Natural killer cell (primary cell): ENCODE measurements around the gene NYAP2. TPM values are rescaled to one million over a fixed set of nuclear protein-coding genes. Genes with fewer than 3 reads are reported as not detected.
A peak's percentile ranks its signal among the peaks of the same experiment; 100 is the strongest.

Experiments
- ATAC-seq, 3 donors: fragments of 150-1000 bp in 2 of 3; fragments of 200-7000 bp in 1 of 3; cut with Tn5 transposase; 1 replicate in 1 of 3; 2 replicates in 2 of 3; pipeline ENCODE4 v1.10.0; 2021; ENCODE audit warnings: mild to moderate bottlenecking in 2 of 3, moderate library complexity in 2 of 3
- DNase-seq, 2 donors: peaks; one replicate each; pipeline versions ENCODE4 v3.0.0 to v3.0.0-alpha.2; 2013 to 2021; ENCODE audit warnings: mixed read lengths in 1 of 2
- H3K27ac ChIP-seq: one replicate; pipeline ENCODE4 v1.5.1; 2013; ENCODE audit warnings: mild to moderate bottlenecking, low read length
- H3K27me3 ChIP-seq: one replicate; pipeline ENCODE4 v1.6.1; 2013; ENCODE audit warnings: low read length; ENCODE audit not compliant: control insufficient read depth, insufficient read depth
- H3K36me3 ChIP-seq: one replicate; pipeline ENCODE4 v1.6.1; 2013; ENCODE audit warnings: low read length; ENCODE audit not compliant: control insufficient read depth, insufficient read depth
- H3K4me1 ChIP-seq: one replicate; pipeline ENCODE4 v1.6.1; 2013; ENCODE audit warnings: low read length; ENCODE audit not compliant: control insufficient read depth, insufficient read depth
- H3K4me3 ChIP-seq: one replicate; pipeline ENCODE4 v1.5.1; 2013; ENCODE audit warnings: low read length
- H3K9me3 ChIP-seq: one replicate; pipeline ENCODE4 v1.6.1; 2013; ENCODE audit warnings: low read length; ENCODE audit not compliant: control insufficient read depth, insufficient read depth
- H3K27ac Mint-ChIP-seq, 2 donors: one replicate each; pipeline ENCODE4 v1.8.0; 2022; ENCODE audit warnings: mild to moderate bottlenecking in 2 of 2, mixed read lengths in 2 of 2, moderate library complexity in 1 of 2
- H3K27me3 Mint-ChIP-seq, 2 donors: one replicate each; pipeline ENCODE4 v1.8.0; 2022; ENCODE audit warnings: low read depth in 2 of 2, mixed read lengths in 2 of 2
- H3K36me3 Mint-ChIP-seq: one replicate; pipeline ENCODE4 v1.8.0; 2022; ENCODE audit warnings: mixed read lengths
- H3K4me1 Mint-ChIP-seq, 2 donors: one replicate each; pipeline ENCODE4 v1.8.0; 2022; ENCODE audit warnings: mixed read lengths in 2 of 2
- H3K4me3 Mint-ChIP-seq: one replicate; pipeline ENCODE4 v1.8.0; 2022; ENCODE audit warnings: mild to moderate bottlenecking, moderate library complexity, mixed read lengths
- H3K9me3 Mint-ChIP-seq, 2 donors: one replicate each; pipeline ENCODE4 v1.8.0; 2022; ENCODE audit warnings: mixed read lengths in 2 of 2
- WGBS: methylation state at CpG from one replicate; pipeline ENCODE4 v1.1.7; 2013; ENCODE audit warnings: missing lambda C conversion rate; ENCODE audit not compliant: insufficient coverage; 5-methylcytosine and 5-hydroxymethylcytosine counted together
- intact Hi-C: fragments of 100-400 bp; cut with micrococcal nuclease; formaldehyde crosslinking; loops from one replicate; pipeline ENCODE4 v1.14.2; 2022
- total RNA-seq, 4 donors: library from RNA; stranded (reverse); fragments of 120-200 nt in 1 of 4; gene quantifications; one replicate each; pipeline versions ENCODE4 v1.2.3 to v1.2.4, GENCODE V29; 2013 to 2022
- TF ChIP-seq, protein P1 (sequence below): fragments of 200-600 bp; IDR thresholded peaks from one replicate; pipeline ENCODE4 v1.8.0; 2022; ENCODE audit warnings: antibody characterized with exemption

Gene NYAP2
- total RNA-seq, 3 donors from 2014 or later (not counting 1 experiment from before 2014, with no cell fraction given): 0.14 TPM; not detected in 2

DNA sequence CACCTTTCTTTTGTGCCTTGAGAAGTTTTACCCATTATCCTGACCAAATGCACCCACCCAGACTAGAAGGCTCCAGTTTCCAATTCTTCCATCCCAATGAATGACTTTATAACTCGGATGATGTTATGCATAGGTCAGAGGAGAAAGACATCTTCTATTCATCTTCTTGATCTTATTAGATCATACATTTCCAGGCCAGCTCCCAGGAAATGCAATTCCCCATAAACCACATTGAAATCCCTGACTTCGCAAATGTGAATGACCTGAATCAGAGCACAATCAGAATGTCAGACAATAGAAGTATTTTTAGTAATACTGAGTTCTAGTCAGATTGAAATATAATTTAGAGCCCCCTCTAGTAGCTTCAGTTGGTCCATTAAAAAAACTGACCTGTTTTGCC lies 62.9 kb downstream of the NYAP2 start:
- H3K4me3 ChIP-seq: no peak overlapping the region
- no peaks in the 10 kb centered on the region for H3K27me3 ChIP-seq
- H3K36me3 ChIP-seq: no peaks in the 10 kb centered on the region
- 100% methylated on average over 2 of the region's 2 CpGs for WGBS
- TF ChIP-seq, protein P1, sequence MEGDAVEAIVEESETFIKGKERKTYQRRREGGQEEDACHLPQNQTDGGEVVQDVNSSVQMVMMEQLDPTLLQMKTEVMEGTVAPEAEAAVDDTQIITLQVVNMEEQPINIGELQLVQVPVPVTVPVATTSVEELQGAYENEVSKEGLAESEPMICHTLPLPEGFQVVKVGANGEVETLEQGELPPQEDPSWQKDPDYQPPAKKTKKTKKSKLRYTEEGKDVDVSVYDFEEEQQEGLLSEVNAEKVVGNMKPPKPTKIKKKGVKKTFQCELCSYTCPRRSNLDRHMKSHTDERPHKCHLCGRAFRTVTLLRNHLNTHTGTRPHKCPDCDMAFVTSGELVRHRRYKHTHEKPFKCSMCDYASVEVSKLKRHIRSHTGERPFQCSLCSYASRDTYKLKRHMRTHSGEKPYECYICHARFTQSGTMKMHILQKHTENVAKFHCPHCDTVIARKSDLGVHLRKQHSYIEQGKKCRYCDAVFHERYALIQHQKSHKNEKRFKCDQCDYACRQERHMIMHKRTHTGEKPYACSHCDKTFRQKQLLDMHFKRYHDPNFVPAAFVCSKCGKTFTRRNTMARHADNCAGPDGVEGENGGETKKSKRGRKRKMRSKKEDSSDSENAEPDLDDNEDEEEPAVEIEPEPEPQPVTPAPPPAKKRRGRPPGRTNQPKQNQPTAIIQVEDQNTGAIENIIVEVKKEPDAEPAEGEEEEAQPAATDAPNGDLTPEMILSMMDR: no peak
- no peak overlapping the region for H3K4me3 Mint-ChIP-seq
- H3K36me3 Mint-ChIP-seq: no peaks in the 10 kb centered on the region
- peaks cover 5% of the 10 kb centered on the region for H3K4me1 ChIP-seq
- ATAC-seq (no peak), DNase-seq (no peak)
- no peak overlapping the region for H3K27ac ChIP-seq
- no peaks in the 10 kb centered on the region for H3K9me3 ChIP-seq
- H3K9me3 Mint-ChIP-seq: no peaks in the 10 kb centered on the region
- H3K4me1 Mint-ChIP-seq: peaks cover 11 to 25% of the 10 kb centered on the region in 2 donors
- H3K27me3 Mint-ChIP-seq: peaks cover 0 to 9% of the 10 kb centered on the region in 2 donors
- no peak overlapping the region for H3K27ac Mint-ChIP-seq
- intact Hi-C loops: no loop called here

DNA sequence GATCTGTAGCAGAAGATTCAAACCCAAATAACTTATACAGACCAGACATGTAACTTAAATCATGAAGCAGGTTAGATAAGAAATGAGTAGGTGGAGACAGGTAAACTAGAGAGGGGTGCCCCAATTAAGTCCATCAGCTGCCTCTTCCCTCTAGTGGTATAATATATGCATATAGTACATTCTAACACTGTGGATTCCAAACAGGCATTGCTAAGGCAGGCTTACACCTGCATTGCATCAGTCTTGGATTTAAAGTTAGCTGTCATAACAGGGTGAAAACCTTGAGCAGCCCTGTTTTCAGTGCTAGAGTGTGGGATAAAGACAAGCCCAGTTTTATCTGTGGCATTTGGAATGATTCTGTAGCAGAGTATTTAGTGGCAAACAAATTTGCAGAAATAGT lies 63.4 kb downstream of the NYAP2 start:
- H3K27me3 Mint-ChIP-seq: peaks cover 0 to 9% of the 10 kb centered on the region in 2 donors
- Histone ChIP-seq H3K4me3 (no peak overlapping the region), H3K4me1 (peaks cover 5% of the 10 kb centered on the region), H3K9me3 (no peaks in the 10 kb centered on the region), H3K27me3 (no peaks in the 10 kb centered on the region), H3K36me3 (no peaks in the 10 kb centered on the region), H3K27ac (no peak overlapping the region)
- peaks cover 17 to 27% of the 10 kb centered on the region in 2 donors for H3K4me1 Mint-ChIP-seq
- ATAC-seq: no peak
- TF ChIP-seq, protein P1: no peak
- no peak for DNase-seq
- H3K27ac Mint-ChIP-seq: no peak overlapping the region
- no peaks in the 10 kb centered on the region for H3K36me3 Mint-ChIP-seq
- intact Hi-C loops: no loop called here
- no peak overlapping the region for H3K4me3 Mint-ChIP-seq
- H3K9me3 Mint-ChIP-seq: no peaks in the 10 kb centered on the region

DNA sequence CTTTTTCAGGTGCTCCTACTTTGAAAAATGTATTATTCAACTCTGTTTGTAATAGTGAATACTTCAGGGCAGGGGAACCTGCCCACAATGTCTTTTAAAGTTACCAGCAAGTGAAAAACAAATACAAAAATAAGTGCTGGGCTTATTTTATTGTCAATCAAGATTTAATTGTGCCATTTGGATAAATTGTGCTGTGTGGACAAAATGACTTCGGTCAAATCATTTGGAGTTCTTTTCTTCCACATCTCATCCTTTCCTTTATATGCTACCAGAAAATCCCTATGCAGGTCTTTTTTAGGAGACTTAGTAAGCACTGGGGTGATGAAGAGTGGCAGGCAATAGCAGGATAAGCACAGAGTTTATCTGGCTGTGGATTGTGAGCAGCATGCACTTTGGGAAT lies 63.9 kb downstream of the NYAP2 start:
- Mint-ChIP-seq H3K27ac (no peak overlapping the region), H3K27me3 (peaks cover 0 to 9% of the 10 kb centered on the region in 2 donors), H3K9me3 (no peaks in the 10 kb centered on the region), H3K4me3 (no peak overlapping the region), H3K36me3 (no peaks in the 10 kb centered on the region), H3K4me1 (peaks cover 21 to 32% of the 10 kb centered on the region in 2 donors)
- no peaks in the 10 kb centered on the region for H3K27me3 ChIP-seq
- ATAC-seq: no peak
- no peaks in the 10 kb centered on the region for H3K36me3 ChIP-seq
- TF ChIP-seq, protein P1: no peak
- DNase-seq: no peak
- peaks cover 5% of the 10 kb centered on the region for H3K4me1 ChIP-seq
- no peak overlapping the region for H3K27ac ChIP-seq
- no peak overlapping the region for H3K4me3 ChIP-seq
- intact Hi-C loops: no loop called here
- WGBS: no CpG with 5 or more reads among the region's 1 CpG
- H3K9me3 ChIP-seq: no peaks in the 10 kb centered on the region

DNA sequence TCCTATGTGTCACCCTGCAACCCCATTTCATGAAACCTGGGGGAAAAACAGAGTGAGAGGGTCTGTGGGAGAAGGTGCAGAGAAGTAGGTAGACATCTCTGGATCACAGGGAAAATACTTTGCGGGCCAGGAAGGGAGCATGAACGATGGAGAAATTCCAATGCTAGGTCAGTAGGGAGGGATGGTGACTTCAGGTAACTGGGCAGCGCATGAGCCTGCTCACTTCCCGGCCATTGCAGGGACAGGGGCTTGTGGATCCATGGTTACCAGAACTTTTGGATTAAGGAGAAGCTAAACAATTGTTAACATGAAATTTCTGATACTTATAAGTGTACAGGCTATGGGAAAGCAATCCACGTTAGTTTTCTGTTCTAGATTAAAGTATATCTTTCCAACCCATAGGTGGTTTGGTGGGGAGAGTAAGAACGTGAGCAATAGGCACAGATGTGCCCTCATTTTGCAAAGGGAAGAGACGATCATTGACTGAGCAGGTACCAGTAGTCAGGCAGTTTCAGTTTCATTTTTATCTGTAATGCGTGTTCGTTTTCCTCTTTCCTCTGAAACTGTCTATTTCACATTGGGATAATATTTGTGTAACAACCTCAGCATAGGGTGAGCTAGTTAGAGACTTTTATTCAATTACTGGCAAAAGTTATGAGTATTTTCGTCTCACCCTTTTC lies 65.0 kb downstream of the NYAP2 start:
- 43% methylated on average over 9 of the region's 10 CpGs for WGBS
- H3K27ac ChIP-seq: no peak overlapping the region
- H3K4me3 ChIP-seq: peak overlapping the region; percentile 30
- intact Hi-C loops: no loop called here
- ATAC-seq (peak in 2 of 3 donors; percentile 50 to 64), DNase-seq (peak in 1 of 2 donors; percentile 51)
- H3K4me1 ChIP-seq: peaks cover 5% of the 10 kb centered on the region
- TF ChIP-seq, protein P1: no peak
- H3K9me3 ChIP-seq: no peaks in the 10 kb centered on the region
- Mint-ChIP-seq H3K4me3 (peak overlapping the region; percentile 81), H3K27me3 (no peaks in the 10 kb centered on the region), H3K36me3 (no peaks in the 10 kb centered on the region), H3K9me3 (no peaks in the 10 kb centered on the region), H3K4me1 (peaks cover 21 to 35% of the 10 kb centered on the region in 2 donors), H3K27ac (peak overlapping the region; percentile 11 to 80)
- H3K36me3 ChIP-seq: no peaks in the 10 kb centered on the region
- H3K27me3 ChIP-seq: no peaks in the 10 kb centered on the region
